ENCODE results near the gene KIF18B. TPM values are rescaled to one million over a fixed set of nuclear protein-coding genes. Genes with fewer than 3 reads are reported as not detected.
A peak's percentile ranks its signal among the peaks of the same experiment; 100 is the strongest.

KIF18B gene
- total and polyA plus RNA-seq, 2 donors (not counting 1 experiment from before 2014, with no cell fraction given) = 0.99 to 2.5 TPM

GRCh38 chr17:44921122-44921882, 26.3 kb downstream of the KIF18B start:
- DNase-seq (ENCODE audit: low read depth in 2 of 2) = no peak

GRCh38 chr17:44920565-44920940, 27.0 kb downstream of the KIF18B start:
- H4K20me1 ChIP-seq (ENCODE audit: control insufficient read depth, extremely low read depth, insufficient read depth, low read length) = no peaks in the 10 kb centered on the region
- no peak overlapping the region for H3K9ac ChIP-seq (ENCODE audit: insufficient read depth, low read length)
- no peak overlapping the region for H3K4me3 ChIP-seq (replicated peaks in 1 of 4; ENCODE audit: control extremely low read depth in 1 of 4, insufficient read depth in 1 of 4, low read depth in 3 of 4, low read length in 4 of 4)
- H3K9me3 ChIP-seq (ENCODE audit: control insufficient read depth, insufficient read depth, low read depth, low read length) = no peaks in the 10 kb centered on the region
- H2AFZ ChIP-seq (ENCODE audit: low read length) = no peak overlapping the region
- no peaks in the 10 kb centered on the region for H3K36me3 ChIP-seq (ENCODE audit: control insufficient read depth, insufficient read depth, low read length)
- H3K27me3 ChIP-seq (ENCODE audit: control insufficient read depth, insufficient read depth, low read length) = peaks cover 2% of the 10 kb centered on the region
- no peak for TF ChIP-seq EZH2 (IDR thresholded peaks at IDR 0.05; ENCODE audit: low read length, missing control alignments)
- no peak for TF ChIP-seq CTCF (conservative IDR thresholded peaks at IDR 0.05 in 1 of 2, IDR thresholded peaks at IDR 0.05 in 1 of 2; ENCODE audit: low read depth in 1 of 2, low read length in 2 of 2)
- no peaks in the 10 kb centered on the region for H3K79me2 ChIP-seq (ENCODE audit: control insufficient read depth, insufficient read depth, low read length)
- H3K27ac ChIP-seq (ENCODE audit: insufficient read depth, low read length) = no peak overlapping the region
- H3K4me1 ChIP-seq (ENCODE audit: control insufficient read depth, extremely low read depth, insufficient read depth, low read length) = no peaks in the 10 kb centered on the region
- H3K4me2 ChIP-seq (ENCODE audit: extremely low read depth, insufficient read depth, low read length) = no peak overlapping the region
- DNase-seq (ENCODE audit: low read depth in 2 of 2) = no peak

More at GRCh38 chr17:44921122-44921882, 26.3 kb downstream of the KIF18B start:
- Histone ChIP-seq H3K36me3 (ENCODE audit: control insufficient read depth, insufficient read depth, low read length) (peaks cover 6% of the 10 kb centered on the region), H3K27me3 (ENCODE audit: control insufficient read depth, insufficient read depth, low read length) (peaks cover 2% of the 10 kb centered on the region), H3K27ac (ENCODE audit: insufficient read depth, low read length) (no peak overlapping the region), H3K4me1 (ENCODE audit: control insufficient read depth, extremely low read depth, insufficient read depth, low read length) (no peaks in the 10 kb centered on the region), H3K4me2 (ENCODE audit: extremely low read depth, insufficient read depth, low read length) (no peak overlapping the region), H2AFZ (ENCODE audit: low read length) (no peak overlapping the region), H3K9ac (ENCODE audit: insufficient read depth, low read length) (no peak overlapping the region), H4K20me1 (ENCODE audit: control insufficient read depth, extremely low read depth, insufficient read depth, low read length) (no peaks in the 10 kb centered on the region), H3K4me3 (replicated peaks in 1 of 4; ENCODE audit: control extremely low read depth in 1 of 4, insufficient read depth in 1 of 4, low read depth in 3 of 4, low read length in 4 of 4) (no peak overlapping the region), H3K79me2 (ENCODE audit: control insufficient read depth, insufficient read depth, low read length) (no peaks in the 10 kb centered on the region), H3K9me3 (ENCODE audit: control insufficient read depth, insufficient read depth, low read depth, low read length) (no peaks in the 10 kb centered on the region)
- no peak for TF ChIP-seq EZH2 (IDR thresholded peaks at IDR 0.05; ENCODE audit: low read length, missing control alignments)
- no peak for TF ChIP-seq CTCF (conservative IDR thresholded peaks at IDR 0.05 in 1 of 2, IDR thresholded peaks at IDR 0.05 in 1 of 2; ENCODE audit: low read depth in 1 of 2, low read length in 2 of 2)

GRCh38 chr17:44919885-44920564, 27.5 kb downstream of the KIF18B start:
- Histone ChIP-seq H3K4me1 (ENCODE audit: control insufficient read depth, extremely low read depth, insufficient read depth, low read length) (no peaks in the 10 kb centered on the region), H3K27me3 (ENCODE audit: control insufficient read depth, insufficient read depth, low read length) (peaks cover 2% of the 10 kb centered on the region), H3K9me3 (ENCODE audit: control insufficient read depth, insufficient read depth, low read depth, low read length) (no peaks in the 10 kb centered on the region), H3K9ac (ENCODE audit: insufficient read depth, low read length) (no peak overlapping the region), H3K4me2 (ENCODE audit: extremely low read depth, insufficient read depth, low read length) (no peak overlapping the region), H3K4me3 (replicated peaks in 1 of 4; ENCODE audit: control extremely low read depth in 1 of 4, insufficient read depth in 1 of 4, low read depth in 3 of 4, low read length in 4 of 4) (no peak overlapping the region), H4K20me1 (ENCODE audit: control insufficient read depth, extremely low read depth, insufficient read depth, low read length) (no peaks in the 10 kb centered on the region), H3K27ac (ENCODE audit: insufficient read depth, low read length) (no peak overlapping the region), H2AFZ (ENCODE audit: low read length) (no peak overlapping the region), H3K79me2 (ENCODE audit: control insufficient read depth, insufficient read depth, low read length) (no peaks in the 10 kb centered on the region), H3K36me3 (ENCODE audit: control insufficient read depth, insufficient read depth, low read length) (no peaks in the 10 kb centered on the region)
- DNase-seq (ENCODE audit: low read depth in 2 of 2) = peak; percentile 70 to 85
- TF ChIP-seq EZH2 (IDR thresholded peaks at IDR 0.05; ENCODE audit: low read length, missing control alignments) = no peak
- peak; percentile 86 to 87 for TF ChIP-seq CTCF (conservative IDR thresholded peaks at IDR 0.05 in 1 of 2, IDR thresholded peaks at IDR 0.05 in 1 of 2; ENCODE audit: low read depth in 1 of 2, low read length in 2 of 2)

Data from fibroblast of lung (primary cell).